ENCODE measurements around the gene RAET1G.
"Not testable (repeated sequence)": the region's sequence is repeated elsewhere in the genome, so short reads cannot be mapped to it uniquely, and the experiment has no call there.

The RAET1G gene, protein sequence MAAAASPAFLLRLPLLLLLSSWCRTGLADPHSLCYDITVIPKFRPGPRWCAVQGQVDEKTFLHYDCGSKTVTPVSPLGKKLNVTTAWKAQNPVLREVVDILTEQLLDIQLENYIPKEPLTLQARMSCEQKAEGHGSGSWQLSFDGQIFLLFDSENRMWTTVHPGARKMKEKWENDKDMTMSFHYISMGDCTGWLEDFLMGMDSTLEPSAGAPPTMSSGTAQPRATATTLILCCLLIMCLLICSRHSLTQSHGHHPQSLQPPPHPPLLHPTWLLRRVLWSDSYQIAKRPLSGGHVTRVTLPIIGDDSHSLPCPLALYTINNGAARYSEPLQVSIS

DNA sequence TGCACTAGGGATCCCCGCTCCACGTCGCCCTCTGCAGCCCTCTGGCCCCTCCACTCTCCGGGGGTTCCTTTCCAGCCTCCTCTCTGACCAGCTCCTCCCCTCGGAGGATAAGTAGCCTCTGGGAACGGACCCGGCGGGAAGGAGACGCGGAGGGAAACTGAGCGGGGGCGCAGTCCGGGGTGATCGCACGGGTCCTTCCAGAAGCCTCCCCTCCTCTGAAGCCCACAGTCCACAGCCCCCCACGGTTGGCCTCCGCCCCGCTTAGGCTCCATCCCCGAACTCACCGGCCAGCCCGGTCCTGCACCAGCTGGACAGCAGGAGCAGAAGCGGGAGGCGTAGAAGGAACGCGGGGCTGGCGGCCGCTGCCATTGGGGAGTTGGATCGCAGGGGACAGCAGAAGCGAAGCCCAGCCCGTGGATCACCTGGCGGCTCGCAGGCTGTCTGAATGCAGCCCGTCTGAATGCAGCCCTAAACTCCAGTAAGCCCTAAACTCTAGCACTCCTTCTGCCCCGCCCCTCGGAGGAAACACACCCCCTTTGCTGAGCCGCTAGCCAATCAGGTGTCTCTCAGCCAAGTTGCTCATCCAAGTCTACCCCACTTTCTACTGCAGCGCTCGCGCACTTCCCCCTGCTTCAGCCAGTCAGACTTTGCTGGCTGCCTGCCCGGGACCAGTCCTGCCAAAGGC lies at the start of gene RAET1G:
Gene RAET1G (minus strand): TSS at position 480 of the 685 bp plus-strand sequence. CDS start 111 bp downstream, at position 369.
- TF ChIP-seq CTCF (conservative IDR thresholded peaks at IDR 0.05; ENCODE audit: control insufficient read depth, insufficient read depth, low read depth, low read length), result no peak
- DNase-seq (ENCODE audit: low read depth), result peak; percentile 96
- H3K4me3 ChIP-seq (ENCODE audit: control insufficient read depth, low read depth, low read length), result peak within 1 kb of the TSS; percentile 62

DNA sequence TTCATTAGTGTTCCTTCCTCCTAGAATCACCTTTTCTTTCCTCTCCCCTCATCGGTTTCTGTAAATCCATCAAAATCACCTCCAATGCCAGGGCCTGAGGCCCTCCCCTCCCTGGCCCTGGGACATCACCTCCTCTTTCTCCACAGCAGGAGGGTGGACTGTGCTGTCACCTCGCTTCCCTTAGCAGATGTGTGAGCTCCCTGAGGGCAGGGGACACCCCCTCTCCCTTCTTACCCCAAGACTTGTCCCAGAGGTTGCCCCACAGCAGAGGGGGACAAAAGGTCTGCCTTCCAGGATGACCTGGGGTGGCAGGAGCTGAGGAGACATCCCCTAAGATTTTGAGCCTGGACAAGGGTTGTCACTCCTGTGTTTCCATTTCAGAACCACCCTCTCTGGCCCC lies 46.7 kb upstream of the RAET1G start:
- DNase-seq (ENCODE audit: low read depth), result no peak
- H3K4me3 ChIP-seq (ENCODE audit: control insufficient read depth, low read depth, low read length), result no peak overlapping the region
- TF ChIP-seq CTCF (conservative IDR thresholded peaks at IDR 0.05; ENCODE audit: control insufficient read depth, insufficient read depth, low read depth, low read length), result no peak

- not testable (repeated sequence) for H3K4me3 ChIP-seq (ENCODE audit: control insufficient read depth, low read depth, low read length)
Measured at GRCh38 chr6:149968909-149969308, 46.0 kb upstream of the RAET1G start.

GRCh38 chr6:149967999-149968398 lies 45.1 kb upstream of the RAET1G start:
- DNase-seq (ENCODE audit: low read depth); H3K4me3 ChIP-seq (ENCODE audit: control insufficient read depth, low read depth, low read length): not testable (repeated sequence)

More at GRCh38 chr6:149968909-149969308, 46.0 kb upstream of the RAET1G start:
- not testable (repeated sequence) for DNase-seq (ENCODE audit: low read depth)

DNA sequence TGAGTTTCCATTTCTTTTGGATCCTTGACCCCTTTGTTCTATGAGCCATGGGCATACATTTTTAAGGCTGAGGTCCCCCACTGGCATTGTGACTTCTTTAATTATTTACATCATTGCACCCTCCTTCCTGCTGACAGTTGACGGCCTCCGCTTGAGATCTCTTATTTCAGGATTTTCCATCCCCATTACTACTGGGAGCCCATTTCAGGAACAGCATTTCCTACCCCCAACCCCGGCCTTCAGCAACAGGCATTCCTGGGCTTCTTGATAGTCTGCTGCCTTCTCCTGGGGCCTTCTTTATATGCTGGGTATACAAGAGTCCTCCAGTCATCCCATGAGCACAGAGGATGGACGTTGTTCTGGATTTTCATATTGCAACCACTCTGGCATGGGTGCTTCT lies 44.7 kb upstream of the RAET1G start:
- TF ChIP-seq CTCF (conservative IDR thresholded peaks at IDR 0.05; ENCODE audit: control insufficient read depth, insufficient read depth, low read depth, low read length), result no peak
- DNase-seq (ENCODE audit: low read depth), result no peak
- no peak overlapping the region for H3K4me3 ChIP-seq (ENCODE audit: control insufficient read depth, low read depth, low read length)

- DNase-seq (ENCODE audit: low read depth); H3K4me3 ChIP-seq (ENCODE audit: control insufficient read depth, low read depth, low read length): not testable (repeated sequence)
Measured at GRCh38 chr6:149966319-149966718, 43.4 kb upstream of the RAET1G start.

- peak overlapping the region; percentile 62 for H3K4me3 ChIP-seq (ENCODE audit: control insufficient read depth, low read depth, low read length)
- TF ChIP-seq CTCF (conservative IDR thresholded peaks at IDR 0.05; ENCODE audit: control insufficient read depth, insufficient read depth, low read depth, low read length), result no peak
- peak; percentile 21 for DNase-seq (ENCODE audit: low read depth)
Measured at GRCh38 chr6:149965194-149966020, 42.5 kb upstream of the RAET1G start.
